ENCODE results near the gene SIK3.

SIK3 gene

DNA sequence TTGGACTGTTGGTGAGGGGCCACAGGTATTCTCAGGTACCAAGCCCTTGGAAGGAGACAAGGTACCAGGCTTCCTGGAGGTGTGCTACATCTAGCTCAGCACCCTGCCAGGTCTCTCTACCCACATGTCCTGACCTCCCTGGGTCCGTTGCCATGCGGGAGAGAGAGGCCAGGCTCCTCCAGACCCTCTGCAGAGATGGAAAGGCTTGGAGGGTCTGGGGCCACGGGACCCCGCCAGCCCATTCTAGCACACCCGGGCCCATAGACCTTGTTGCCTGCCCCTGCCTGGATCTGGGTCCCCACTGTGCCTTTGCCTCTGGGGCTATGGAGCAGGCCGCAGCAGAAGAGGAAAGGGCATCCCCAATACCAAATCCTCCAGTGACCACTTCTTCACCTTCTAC, 270.8 kb downstream of the SIK3 start:
- no peak overlapping the region for H3K27ac ChIP-seq (ENCODE audit: low read length)
- H3K4me1 ChIP-seq (ENCODE audit: insufficient read depth, low read length) = no peaks in the 10 kb centered on the region
- no peaks in the 10 kb centered on the region for H3K27me3 ChIP-seq (ENCODE audit: insufficient read depth, low read length)
- no peaks in the 10 kb centered on the region for H3K36me3 ChIP-seq (ENCODE audit: insufficient read depth, low read depth, low read length)
- H3K9me3 ChIP-seq (ENCODE audit: insufficient read depth, low read depth, low read length) = no peaks in the 10 kb centered on the region
- no peak overlapping the region for H3K9ac ChIP-seq (ENCODE audit: low read depth, low read length)
- H3K4me3 ChIP-seq (ENCODE audit: low read length) = no peak overlapping the region

DNA sequence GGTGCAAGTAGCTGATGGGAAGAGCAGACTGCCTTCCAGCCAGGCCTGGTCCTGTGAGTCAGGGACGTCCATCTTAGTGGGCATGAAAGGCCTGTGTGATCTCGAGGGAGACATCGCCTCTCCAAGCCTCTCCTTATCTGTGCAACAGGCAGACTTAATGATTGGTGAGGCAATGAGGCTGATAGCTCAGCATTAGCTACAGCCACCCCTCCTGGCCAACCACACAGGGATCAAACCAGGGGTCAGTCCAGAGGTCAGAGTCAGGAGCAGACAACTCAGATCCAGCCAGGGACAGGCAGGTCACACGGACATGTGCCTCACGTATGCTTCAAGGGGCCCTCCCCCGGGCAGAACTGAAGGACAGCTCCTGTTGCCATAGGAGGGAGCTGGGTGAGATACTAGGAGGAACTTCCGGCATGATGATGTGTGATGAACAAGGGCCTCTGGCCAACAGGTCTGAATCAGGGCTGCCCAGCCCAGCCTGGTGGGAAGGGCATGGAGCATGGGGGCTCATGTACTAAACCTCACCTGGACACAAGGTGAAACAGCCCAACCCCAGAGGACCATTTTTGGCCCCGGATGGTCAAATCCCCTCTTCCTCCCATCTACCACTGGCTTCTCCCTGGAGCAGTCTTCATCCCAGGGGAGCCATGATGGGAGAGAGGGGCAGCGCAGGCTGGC, 271.3 kb downstream of the SIK3 start:
- Histone ChIP-seq H3K9ac (ENCODE audit: low read depth, low read length) (no peak overlapping the region), H3K27ac (ENCODE audit: low read length) (no peak overlapping the region), H3K36me3 (ENCODE audit: insufficient read depth, low read depth, low read length) (no peaks in the 10 kb centered on the region), H3K27me3 (ENCODE audit: insufficient read depth, low read length) (no peaks in the 10 kb centered on the region), H3K4me3 (ENCODE audit: low read length) (no peak overlapping the region), H3K4me1 (ENCODE audit: insufficient read depth, low read length) (no peaks in the 10 kb centered on the region), H3K9me3 (ENCODE audit: insufficient read depth, low read depth, low read length) (no peaks in the 10 kb centered on the region)

DNA sequence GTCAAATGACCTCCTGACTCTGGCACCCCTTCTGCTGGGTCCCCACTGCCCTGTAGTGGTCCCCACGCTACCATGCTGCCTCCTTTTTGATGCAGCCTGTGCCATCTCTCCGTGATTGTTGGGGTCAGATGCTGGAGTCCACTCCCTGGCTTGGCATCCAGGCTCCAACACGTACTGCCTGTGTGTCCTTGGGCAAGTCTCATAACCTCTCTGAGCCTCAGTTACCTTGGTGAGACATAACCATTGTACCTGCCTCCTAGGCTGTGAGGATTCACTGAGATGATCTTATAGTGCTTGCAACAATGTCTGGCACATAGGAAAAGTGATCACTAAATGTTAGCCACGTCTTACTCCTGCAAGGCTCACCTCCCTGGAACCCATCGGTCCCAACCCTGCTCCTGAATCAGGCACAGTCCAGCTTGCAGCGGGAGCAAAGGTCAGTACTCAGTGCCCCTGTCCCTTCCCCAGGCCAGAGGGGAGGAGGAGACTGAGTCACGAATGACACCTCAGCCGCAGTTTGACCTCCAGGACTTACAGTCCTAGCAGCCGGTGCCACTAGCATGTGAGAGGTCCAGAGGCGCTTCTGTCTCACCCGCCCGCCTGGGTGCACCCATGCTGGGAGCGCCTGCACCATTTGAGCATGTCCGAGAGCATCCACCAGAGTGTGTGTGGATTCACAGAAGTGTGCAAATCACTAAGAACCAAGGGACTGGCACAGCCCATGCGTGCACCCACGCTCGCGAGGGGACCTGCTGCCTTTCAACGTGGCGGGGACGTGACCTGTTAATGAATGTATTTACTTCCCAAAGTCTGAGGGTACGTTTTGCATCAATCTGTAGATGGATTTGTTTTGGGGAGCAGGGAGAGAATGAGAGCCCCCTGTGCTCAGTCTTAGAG, 272.1 kb downstream of the SIK3 start:
- H3K36me3 ChIP-seq (ENCODE audit: insufficient read depth, low read depth, low read length) = no peaks in the 10 kb centered on the region
- no peak overlapping the region for H3K4me3 ChIP-seq (ENCODE audit: low read length)
- H3K9ac ChIP-seq (ENCODE audit: low read depth, low read length) = no peak overlapping the region
- H3K27ac ChIP-seq (ENCODE audit: low read length) = no peak overlapping the region
- no peaks in the 10 kb centered on the region for H3K27me3 ChIP-seq (ENCODE audit: insufficient read depth, low read length)
- H3K9me3 ChIP-seq (ENCODE audit: insufficient read depth, low read depth, low read length) = no peaks in the 10 kb centered on the region
- H3K4me1 ChIP-seq (ENCODE audit: insufficient read depth, low read length) = no peaks in the 10 kb centered on the region

DNA sequence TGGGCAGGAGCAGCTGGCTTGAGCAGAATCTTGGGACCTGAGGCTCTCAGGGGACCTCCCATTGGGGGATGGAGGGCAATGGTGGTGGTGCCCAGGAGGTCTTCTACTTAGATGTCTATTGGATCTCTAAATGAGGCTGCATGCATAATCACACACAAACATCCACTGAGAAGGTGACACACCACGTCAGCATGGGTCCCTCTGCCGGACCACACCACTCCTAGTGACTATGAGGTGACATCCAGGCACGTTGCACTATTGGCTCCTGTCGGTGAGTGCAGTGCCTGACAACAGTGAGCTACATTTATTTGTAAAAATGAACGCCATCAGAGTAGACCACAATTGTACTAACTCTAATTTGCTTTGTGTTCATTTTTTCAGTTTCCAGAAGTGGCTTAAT, 272.8 kb downstream of the SIK3 start:
- no peaks in the 10 kb centered on the region for H3K27me3 ChIP-seq (ENCODE audit: insufficient read depth, low read length)
- H3K9me3 ChIP-seq (ENCODE audit: insufficient read depth, low read depth, low read length) = no peaks in the 10 kb centered on the region
- H3K27ac ChIP-seq (ENCODE audit: low read length) = no peak overlapping the region
- no peak overlapping the region for H3K9ac ChIP-seq (ENCODE audit: low read depth, low read length)
- no peaks in the 10 kb centered on the region for H3K36me3 ChIP-seq (ENCODE audit: insufficient read depth, low read depth, low read length)
- no peak overlapping the region for H3K4me3 ChIP-seq (ENCODE audit: low read length)
- H3K4me1 ChIP-seq (ENCODE audit: insufficient read depth, low read length) = no peaks in the 10 kb centered on the region

DNA sequence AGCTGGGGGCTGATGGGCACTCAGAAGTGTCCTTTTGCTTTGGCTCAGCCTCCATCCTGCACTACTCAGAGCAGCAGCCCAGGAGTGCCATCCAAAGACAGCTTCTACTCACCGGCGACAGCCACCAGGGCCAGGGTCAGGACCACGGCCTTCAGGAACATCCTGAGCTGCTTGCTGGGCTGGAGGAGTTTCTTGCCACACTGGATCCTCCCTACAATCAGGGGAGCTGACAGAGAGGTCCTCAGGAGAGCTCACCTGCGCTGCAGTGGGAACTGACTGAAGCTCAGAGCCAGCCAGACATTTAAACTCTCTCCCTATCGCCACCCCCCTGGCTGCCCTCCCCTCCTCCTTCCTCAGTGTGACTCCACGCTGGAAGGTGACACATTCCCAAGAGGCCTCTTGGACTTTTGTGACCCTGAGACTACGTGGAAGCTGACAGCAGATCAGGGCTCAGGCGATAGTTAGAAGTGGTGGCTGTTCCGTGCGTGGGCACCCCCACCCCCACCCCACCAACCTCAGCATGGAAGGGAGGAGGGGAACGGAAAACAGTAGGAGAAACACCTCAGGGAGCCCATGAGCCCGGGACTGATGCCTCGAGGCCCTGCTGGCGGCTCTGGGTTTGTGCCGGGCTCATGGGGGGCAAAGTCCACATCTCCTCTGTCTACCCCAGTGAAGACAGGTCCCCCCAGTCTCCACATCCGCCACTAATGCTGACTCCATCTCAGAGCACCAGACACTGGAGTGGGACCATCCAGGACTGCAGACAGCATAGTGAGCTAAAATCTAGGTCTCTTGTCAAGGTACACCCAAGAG, 275.0 kb downstream of the SIK3 start, which contains the start of gene APOA4:
Gene APOA4 (minus strand): TSS at position 274 of the 813 bp plus-strand sequence. CDS start 113 bp downstream, at position 161.
- Histone ChIP-seq H3K9ac (ENCODE audit: low read depth, low read length) (no peak within 1 kb of the TSS), H3K36me3 (ENCODE audit: insufficient read depth, low read depth, low read length) (no peaks in the 10 kb centered on the region), H3K27ac (ENCODE audit: low read length) (no peak within 1 kb of the TSS), H3K4me1 (ENCODE audit: insufficient read depth, low read length) (no peaks in the 10 kb centered on the region), H3K27me3 (ENCODE audit: insufficient read depth, low read length) (no peaks in the 10 kb centered on the region), H3K9me3 (ENCODE audit: insufficient read depth, low read depth, low read length) (no peaks in the 10 kb centered on the region), H3K4me3 (ENCODE audit: low read length) (no peak within 1 kb of the TSS)

DNA sequence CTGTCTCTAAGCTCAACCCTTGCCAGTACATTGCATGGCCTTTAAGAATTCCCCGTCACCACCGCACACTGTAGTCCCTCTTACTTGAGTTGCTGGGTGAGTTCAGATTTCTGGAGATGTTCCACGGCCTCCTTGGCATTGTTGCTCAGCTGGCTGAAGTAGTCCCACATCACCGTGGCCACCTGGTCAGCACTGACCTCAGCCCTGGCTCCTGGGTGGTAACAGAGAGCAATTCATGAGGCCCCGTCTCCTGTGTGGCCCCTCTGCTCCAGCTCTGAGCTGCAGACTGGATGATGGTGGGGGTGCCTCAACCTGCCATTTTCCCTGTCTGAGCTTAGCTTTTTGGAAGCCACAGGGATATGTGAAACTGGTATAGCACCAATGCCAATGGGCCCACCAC, 275.7 kb downstream of the SIK3 start:
- Histone ChIP-seq H3K9me3 (ENCODE audit: insufficient read depth, low read depth, low read length) (no peaks in the 10 kb centered on the region), H3K27me3 (ENCODE audit: insufficient read depth, low read length) (no peaks in the 10 kb centered on the region), H3K27ac (ENCODE audit: low read length) (no peak overlapping the region), H3K4me1 (ENCODE audit: insufficient read depth, low read length) (no peaks in the 10 kb centered on the region), H3K9ac (ENCODE audit: low read depth, low read length) (no peak overlapping the region), H3K36me3 (ENCODE audit: insufficient read depth, low read depth, low read length) (no peaks in the 10 kb centered on the region), H3K4me3 (ENCODE audit: low read length) (no peak overlapping the region)

DNA sequence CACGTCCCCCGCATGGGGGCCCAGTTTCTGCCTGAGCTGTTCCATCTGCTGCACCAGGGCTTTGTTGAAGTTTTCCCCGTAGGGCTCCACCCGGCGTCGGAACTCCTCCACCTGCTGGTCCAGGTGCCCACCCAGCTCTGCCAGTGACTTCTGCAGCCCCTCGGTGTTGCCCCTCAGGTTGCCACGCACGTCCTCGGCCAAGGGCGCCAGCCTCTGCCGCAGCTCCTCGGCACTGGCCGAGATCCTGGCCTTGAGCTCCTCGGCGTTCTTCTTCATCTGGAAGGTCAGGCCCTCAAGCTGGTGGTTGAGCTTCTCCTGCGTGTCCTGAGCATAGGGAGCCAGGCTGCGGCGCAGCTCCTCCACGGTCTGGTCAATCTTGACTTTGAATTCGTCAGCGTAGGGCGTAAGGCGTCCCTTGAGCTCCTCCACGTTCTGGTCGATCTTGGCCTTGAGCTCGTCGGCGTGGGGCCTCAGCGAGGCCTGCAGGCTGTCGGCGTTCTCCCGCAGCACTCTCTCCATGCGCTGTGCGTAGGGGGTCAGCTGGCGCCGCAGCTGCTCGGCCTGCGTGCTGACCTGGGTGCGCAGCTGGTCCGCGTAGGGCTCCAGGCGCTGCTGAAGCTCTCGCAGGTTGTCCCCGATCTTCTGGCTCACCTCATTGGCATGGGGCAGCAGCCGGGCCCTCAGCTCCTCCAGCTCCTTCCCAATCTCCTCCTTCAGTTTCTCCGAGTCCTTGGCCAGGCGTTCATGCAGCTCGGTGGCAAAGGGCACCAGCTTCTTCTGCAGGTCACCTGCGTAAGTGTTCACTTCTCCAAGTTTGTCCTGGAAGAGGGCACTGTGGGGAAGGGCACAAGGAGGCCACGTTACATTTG, 276.9 kb downstream of the SIK3 start:
- Histone ChIP-seq H3K36me3 (ENCODE audit: insufficient read depth, low read depth, low read length) (no peaks in the 10 kb centered on the region), H3K9me3 (ENCODE audit: insufficient read depth, low read depth, low read length) (no peaks in the 10 kb centered on the region), H3K4me1 (ENCODE audit: insufficient read depth, low read length) (no peaks in the 10 kb centered on the region), H3K27me3 (ENCODE audit: insufficient read depth, low read length) (no peaks in the 10 kb centered on the region), H3K27ac (ENCODE audit: low read length) (no peak overlapping the region), H3K9ac (ENCODE audit: low read depth, low read length) (no peak overlapping the region), H3K4me3 (ENCODE audit: low read length) (no peak overlapping the region)

DNA sequence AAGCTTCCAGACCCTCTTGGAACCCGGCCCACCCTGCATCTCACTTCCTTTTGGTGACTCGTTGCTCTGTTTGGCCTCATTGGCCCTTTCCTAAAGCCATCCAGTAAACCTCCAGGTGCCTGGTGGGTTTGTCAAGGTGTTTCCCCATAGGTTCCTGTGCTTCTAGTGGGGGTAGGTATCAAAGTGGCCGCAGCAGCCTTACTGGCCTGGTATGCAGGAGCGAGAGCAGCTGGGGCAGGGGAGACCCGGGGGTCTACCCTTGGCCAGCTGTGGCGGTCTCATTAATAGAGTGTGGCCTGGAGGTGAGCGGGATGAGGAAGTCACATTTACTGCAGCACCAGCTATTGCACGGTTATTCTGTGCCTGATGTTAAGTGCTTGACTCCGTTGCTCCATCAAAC, 279.2 kb downstream of the SIK3 start:
- Histone ChIP-seq H3K9ac (ENCODE audit: low read depth, low read length) (no peak overlapping the region), H3K9me3 (ENCODE audit: insufficient read depth, low read depth, low read length) (no peaks in the 10 kb centered on the region), H3K27me3 (ENCODE audit: insufficient read depth, low read length) (no peaks in the 10 kb centered on the region), H3K4me3 (ENCODE audit: low read length) (no peak overlapping the region), H3K4me1 (ENCODE audit: insufficient read depth, low read length) (no peaks in the 10 kb centered on the region), H3K36me3 (ENCODE audit: insufficient read depth, low read depth, low read length) (no peaks in the 10 kb centered on the region), H3K27ac (ENCODE audit: low read length) (no peak overlapping the region)

DNA sequence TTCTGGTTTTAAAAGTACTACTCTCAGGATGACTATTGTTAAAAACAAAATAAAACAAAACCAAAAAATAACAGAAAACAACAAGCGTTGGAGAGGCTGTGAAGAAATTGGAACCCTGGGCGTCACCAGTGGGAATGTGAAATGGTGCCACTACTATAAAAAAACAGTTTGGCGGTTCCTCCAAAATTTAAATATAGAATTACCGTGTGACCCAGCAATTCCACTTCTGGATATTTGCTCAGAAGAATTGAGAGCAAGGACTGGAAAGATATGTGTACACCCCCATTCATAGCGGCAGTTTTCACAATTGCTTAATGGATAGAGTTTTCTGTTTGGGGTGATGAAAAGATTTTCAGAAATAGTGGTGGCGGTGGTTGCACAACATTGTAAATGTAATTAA, 283.7 kb downstream of the SIK3 start:
- H3K27me3 ChIP-seq (ENCODE audit: insufficient read depth, low read length) = no peaks in the 10 kb centered on the region
- H3K4me3 ChIP-seq (ENCODE audit: low read length) = no peak overlapping the region
- H3K36me3 ChIP-seq (ENCODE audit: insufficient read depth, low read depth, low read length) = no peaks in the 10 kb centered on the region
- no peak overlapping the region for H3K9ac ChIP-seq (ENCODE audit: low read depth, low read length)
- no peak overlapping the region for H3K27ac ChIP-seq (ENCODE audit: low read length)
- H3K9me3 ChIP-seq (ENCODE audit: insufficient read depth, low read depth, low read length) = no peaks in the 10 kb centered on the region
- H3K4me1 ChIP-seq (ENCODE audit: insufficient read depth, low read length) = no peaks in the 10 kb centered on the region

DNA sequence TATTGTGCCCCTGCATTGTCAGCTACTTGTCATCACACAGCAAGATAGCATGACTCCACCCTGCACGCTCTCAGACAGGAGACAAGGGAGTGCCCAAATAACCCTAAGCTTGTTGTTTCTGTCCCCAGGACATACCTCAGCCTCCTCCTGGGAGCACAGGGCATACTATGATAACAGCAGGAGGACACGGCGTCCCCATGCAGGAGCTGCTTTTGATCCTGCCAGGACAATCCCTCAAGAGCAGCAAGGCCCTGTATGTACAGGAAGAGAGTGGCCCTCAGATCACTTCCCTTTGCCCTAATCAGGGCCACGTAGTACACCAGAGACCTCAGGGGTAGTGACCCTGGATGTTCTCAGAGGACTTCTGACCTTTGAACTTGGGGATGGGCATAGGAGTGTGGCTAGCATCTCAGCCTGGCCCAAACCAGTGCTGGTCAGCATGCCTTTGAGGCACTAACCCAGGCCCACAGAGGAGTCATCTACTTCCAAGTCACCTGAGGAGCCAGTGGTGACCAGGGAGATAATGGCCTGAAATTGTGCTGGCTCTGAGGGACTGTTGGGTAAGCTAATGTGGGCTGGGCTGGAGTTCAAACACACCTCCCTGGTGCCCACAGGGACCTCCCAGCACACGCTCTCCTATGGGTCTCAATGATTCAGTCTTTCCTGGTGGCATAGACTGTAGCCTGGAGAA, 284.3 kb downstream of the SIK3 start:
- H3K36me3 ChIP-seq (ENCODE audit: insufficient read depth, low read depth, low read length) = no peaks in the 10 kb centered on the region
- H3K4me1 ChIP-seq (ENCODE audit: insufficient read depth, low read length) = no peaks in the 10 kb centered on the region
- H3K27ac ChIP-seq (ENCODE audit: low read length) = no peak overlapping the region
- no peak overlapping the region for H3K9ac ChIP-seq (ENCODE audit: low read depth, low read length)
- H3K9me3 ChIP-seq (ENCODE audit: insufficient read depth, low read depth, low read length) = no peaks in the 10 kb centered on the region
- H3K4me3 ChIP-seq (ENCODE audit: low read length) = no peak overlapping the region
- no peaks in the 10 kb centered on the region for H3K27me3 ChIP-seq (ENCODE audit: insufficient read depth, low read length)
